MG63 (cell line): ENCODE results near the gene PSEN1. TPM values are rescaled to one million over a fixed set of nuclear protein-coding genes. Genes with fewer than 3 reads are reported as not detected.

Experiments used
- DNase-seq: peaks from one replicate; pipeline ENCODE4 v3.0.0-alpha.2; 2020
- H3K27me3 ChIP-seq: fragments of 250-450 bp; sonication (Bioruptor Pico); 2 replicates; pipeline ENCODE4 v1.5.1; 2020; ENCODE audit warnings: mild to moderate bottlenecking, moderate library complexity
- H3K36me3 ChIP-seq: fragments of 250-450 bp; sonication (Bioruptor Pico); 2 replicates; pipeline ENCODE4 v1.5.1; 2020; ENCODE audit warnings: mild to moderate bottlenecking, moderate library complexity
- H3K4me3 ChIP-seq: fragments of 250-450 bp; sonication (Bioruptor Pico); 2 replicates; pipeline ENCODE4 v1.5.1; 2020; ENCODE audit warnings: mild to moderate bottlenecking, moderate library complexity
- H3K9me3 ChIP-seq: fragments of 250-450 bp; sonication (Bioruptor Pico); 2 replicates; pipeline ENCODE4 v1.5.1; 2020; ENCODE audit warnings: mild to moderate bottlenecking, moderate library complexity
- total RNA-seq: library from RNA; depleted of rRNA; stranded (reverse); fragments of >200 nt; shearing (Covaris generic); gene quantifications from 2 replicates; pipeline ENCODE4 v1.2.3, GENCODE V29; 2014; ENCODE audit warnings: low replicate concordance

PSEN1 gene
- total RNA-seq, 1 experiment from 2014 or later = 13.7 TPM

- Histone ChIP-seq H3K36me3 (no peaks in the 10 kb centered on the region), H3K4me3 (no peak overlapping the region), H3K27me3 (peaks cover 2% of the 10 kb centered on the region; the same call in 1 of the 2 replicates), H3K9me3 (no peaks in the 10 kb centered on the region)
- DNase-seq = peak; percentile 50
Measured at GRCh38 chr14:73239393-73240241, 103.3 kb downstream of the PSEN1 start.

DNA sequence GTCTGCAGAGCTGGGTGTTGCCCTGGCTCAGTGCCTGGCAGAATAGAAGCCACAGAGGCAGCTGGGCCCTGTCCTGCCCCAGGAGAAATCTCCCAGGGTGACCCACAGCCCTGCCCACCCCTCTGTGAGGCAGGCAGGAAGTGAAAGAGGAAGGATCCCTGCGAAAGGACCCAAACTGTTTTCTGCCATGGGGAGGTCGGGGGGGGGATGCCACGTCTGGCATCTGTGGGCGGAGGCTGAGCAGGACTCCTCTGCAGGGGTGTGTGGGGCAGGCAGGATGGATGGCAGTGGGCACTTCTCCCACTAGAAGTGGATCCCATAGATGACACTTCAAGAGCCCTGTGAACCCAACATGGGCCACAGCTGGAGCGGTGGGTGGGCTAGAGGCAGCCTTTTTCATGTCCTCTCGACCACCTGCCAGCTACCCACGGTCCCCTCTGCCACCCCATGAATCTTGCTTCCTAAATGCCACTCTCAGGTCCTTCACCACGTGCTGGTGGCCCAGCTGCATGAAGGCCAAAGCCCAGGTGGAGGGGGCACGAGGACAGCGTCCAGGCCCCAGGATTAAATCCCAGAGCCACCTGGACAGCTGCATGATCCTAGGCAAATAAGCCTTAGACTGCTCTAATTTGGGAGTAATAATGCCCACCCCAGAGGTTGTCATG lies 104.6 kb downstream of the PSEN1 start:
- Histone ChIP-seq H3K4me3 (no peak overlapping the region), H3K36me3 (no peaks in the 10 kb centered on the region), H3K27me3 (peaks cover 2% of the 10 kb centered on the region; the same call in 1 of the 2 replicates), H3K9me3 (no peaks in the 10 kb centered on the region)
- DNase-seq = no peak

GRCh38 chr14:73241481-73242165 lies 105.3 kb downstream of the PSEN1 start:
- Histone ChIP-seq H3K9me3 (no peaks in the 10 kb centered on the region), H3K27me3 (peaks cover 2% of the 10 kb centered on the region; the same call in 1 of the 2 replicates), H3K36me3 (no peaks in the 10 kb centered on the region), H3K4me3 (no peak overlapping the region)
- DNase-seq = no peak

- DNase-seq = peak; percentile 35
- Histone ChIP-seq H3K4me3 (no peak overlapping the region), H3K27me3 (peaks cover 2% of the 10 kb centered on the region; the same call in 1 of the 2 replicates), H3K36me3 (no peaks in the 10 kb centered on the region), H3K9me3 (no peaks in the 10 kb centered on the region)
Measured at GRCh38 chr14:73242357-73242901, 106.1 kb downstream of the PSEN1 start.

GRCh38 chr14:73243341-73243740 lies 107.0 kb downstream of the PSEN1 start:
- Histone ChIP-seq H3K4me3 (no peak overlapping the region), H3K36me3 (no peaks in the 10 kb centered on the region), H3K27me3 (no peaks in the 10 kb centered on the region), H3K9me3 (no peaks in the 10 kb centered on the region)
- DNase-seq = no peak

DNA sequence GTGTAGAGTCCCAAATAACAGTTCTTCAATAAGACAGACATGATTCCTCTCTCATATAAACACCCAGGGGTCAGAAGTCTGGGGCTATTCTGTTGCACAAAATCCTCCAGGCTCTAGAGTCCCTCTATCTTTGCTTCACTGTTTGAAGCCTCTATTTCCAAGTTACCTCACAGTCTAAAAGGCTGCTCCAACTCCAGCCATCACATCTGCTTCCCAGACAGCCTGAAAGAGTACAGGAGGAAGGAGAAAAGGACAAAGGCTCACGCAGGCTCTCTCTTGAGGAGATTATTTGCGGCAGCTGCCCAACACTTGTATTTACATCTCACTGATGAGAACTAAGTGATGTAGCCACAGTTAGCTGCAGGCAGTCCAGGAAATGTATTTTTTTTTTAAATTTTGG lies 107.4 kb downstream of the PSEN1 start:
- Histone ChIP-seq H3K4me3 (no peak overlapping the region), H3K36me3 (no peaks in the 10 kb centered on the region), H3K27me3 (no peaks in the 10 kb centered on the region), H3K9me3 (no peaks in the 10 kb centered on the region)
- no peak for DNase-seq

DNA sequence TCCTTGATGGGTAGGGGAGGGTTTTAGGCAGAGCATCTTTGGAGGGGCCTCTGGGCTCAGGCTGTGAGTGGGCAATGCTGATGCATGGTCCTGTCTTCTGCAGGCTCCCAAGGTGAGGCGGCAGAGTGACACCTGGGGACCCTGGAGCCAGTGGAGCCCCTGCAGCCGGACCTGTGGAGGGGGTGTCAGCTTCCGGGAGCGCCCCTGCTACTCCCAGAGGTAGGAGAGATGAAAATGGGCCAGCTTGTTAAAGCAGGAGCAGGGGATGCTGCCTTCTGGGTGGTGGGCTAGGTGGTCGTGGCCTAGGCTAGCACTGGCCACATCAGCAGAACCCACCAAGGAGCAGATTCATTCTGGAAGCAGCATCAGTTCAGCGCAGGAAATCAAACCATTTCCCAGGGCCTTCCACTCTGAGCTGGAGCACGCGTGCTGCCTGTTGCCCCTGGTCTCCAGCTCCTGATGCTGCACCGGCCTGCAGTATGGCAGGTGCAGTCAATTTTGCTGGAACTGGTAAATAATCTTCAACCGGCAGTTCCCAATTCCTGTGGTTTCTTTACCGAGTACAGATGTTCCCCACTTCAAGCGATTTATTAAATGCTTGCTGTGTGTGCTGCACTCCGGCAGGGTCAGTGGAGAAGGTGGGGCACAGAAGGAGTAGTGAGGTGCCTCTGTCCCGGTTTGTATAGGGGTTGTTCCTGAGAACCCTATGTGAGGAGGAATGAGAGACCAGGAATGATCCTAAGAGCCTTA lies 108.4 kb downstream of the PSEN1 start:
- Histone ChIP-seq H3K9me3 (no peaks in the 10 kb centered on the region), H3K36me3 (no peaks in the 10 kb centered on the region), H3K4me3 (no peak overlapping the region), H3K27me3 (no peaks in the 10 kb centered on the region)
- DNase-seq = no peak

- H3K36me3 ChIP-seq = no peaks in the 10 kb centered on the region
- H3K27me3 ChIP-seq = no peaks in the 10 kb centered on the region
- H3K4me3 ChIP-seq = no peak overlapping the region
- no peaks in the 10 kb centered on the region for H3K9me3 ChIP-seq
- no peak for DNase-seq
Measured at GRCh38 chr14:73245480-73246325, 109.4 kb downstream of the PSEN1 start.

GRCh38 chr14:73246387-73247150 lies 110.3 kb downstream of the PSEN1 start:
- DNase-seq = no peak
- Histone ChIP-seq H3K27me3 (no peaks in the 10 kb centered on the region), H3K4me3 (no peak overlapping the region), H3K9me3 (no peaks in the 10 kb centered on the region), H3K36me3 (no peaks in the 10 kb centered on the region)

GRCh38 chr14:73248108-73248868 lies 112.0 kb downstream of the PSEN1 start:
- Histone ChIP-seq H3K36me3 (no peaks in the 10 kb centered on the region), H3K4me3 (no peak overlapping the region), H3K27me3 (no peaks in the 10 kb centered on the region), H3K9me3 (no peaks in the 10 kb centered on the region)
- no peak for DNase-seq

DNA sequence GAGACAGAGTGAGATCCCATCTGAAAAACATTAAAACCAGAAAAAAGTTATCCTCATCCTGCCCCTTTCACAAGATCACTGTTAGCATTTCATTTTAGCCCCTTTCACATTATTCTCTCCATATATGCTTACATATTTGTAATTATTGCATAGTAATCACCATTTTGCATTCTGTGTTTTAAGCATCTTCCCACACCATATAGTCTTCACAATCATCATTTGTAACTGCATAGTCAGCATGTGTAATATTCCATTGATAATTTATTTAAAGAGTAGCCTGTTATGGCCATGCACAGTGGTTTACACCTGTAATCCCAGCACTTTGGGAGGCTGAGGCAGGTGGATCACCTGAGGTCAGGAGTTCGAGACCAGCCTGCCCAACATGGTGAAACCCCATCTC lies 112.8 kb downstream of the PSEN1 start:
- no peak for DNase-seq
- no peaks in the 10 kb centered on the region for H3K9me3 ChIP-seq
- no peak overlapping the region for H3K4me3 ChIP-seq
- H3K36me3 ChIP-seq = no peaks in the 10 kb centered on the region
- H3K27me3 ChIP-seq = no peaks in the 10 kb centered on the region

GRCh38 chr14:73249564-73250316 lies 113.4 kb downstream of the PSEN1 start:
- DNase-seq = no peak
- Histone ChIP-seq H3K4me3 (no peak overlapping the region), H3K36me3 (no peaks in the 10 kb centered on the region)

GRCh38 chr14:73250317-73250713 lies 114.0 kb downstream of the PSEN1 start:
- Histone ChIP-seq H3K36me3 (no peaks in the 10 kb centered on the region), H3K27me3 (no peaks in the 10 kb centered on the region), H3K9me3 (no peaks in the 10 kb centered on the region), H3K4me3 (no peak overlapping the region)
- no peak for DNase-seq

More at GRCh38 chr14:73249564-73250316, 113.4 kb downstream of the PSEN1 start:
- Histone ChIP-seq H3K27me3 (no peaks in the 10 kb centered on the region), H3K9me3 (no peaks in the 10 kb centered on the region)
